HL-60/S4 treated with retinoic acid at 250 ng/mL for 4 days and 3 days (cell line): Measurements from ENCODE around the gene COL6A3.
"Not testable (repeated sequence)": the region's sequence is repeated elsewhere in the genome, so short reads cannot be mapped to it uniquely, and the experiment has no call there.

Experiments
- in situ Hi-C: fragments of 300-500 bp; cut with MboI; formaldehyde crosslinking; loops from 2 replicates; pipeline ENCODE4 v1.7.0; 2022; ENCODE audit warnings: low sequenced_read_pairs

COL6A3 gene

GRCh38 chr2:237383991-237384671 is 29.8 kb downstream of the COL6A3 start:
- in situ Hi-C loops: no loop called here

DNA sequence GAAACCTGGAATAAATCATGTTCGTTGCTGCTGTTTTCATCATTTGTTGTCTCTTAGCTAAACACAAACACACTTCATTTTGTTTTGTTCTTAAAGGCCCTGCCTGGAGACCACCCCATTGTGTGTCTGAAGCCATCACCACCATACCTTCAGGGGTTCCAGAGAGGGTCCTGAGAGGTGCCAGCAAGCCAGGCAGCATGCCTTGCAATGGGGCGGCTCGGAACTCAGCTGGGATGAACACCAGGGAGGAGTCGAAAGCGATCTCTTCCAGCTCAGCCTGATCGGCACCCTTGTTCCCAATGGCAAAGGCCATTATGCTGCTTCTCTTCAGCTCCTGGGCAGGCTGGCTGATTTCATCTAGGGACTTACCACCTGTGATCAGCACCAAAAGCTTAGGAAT is 33.2 kb downstream of the COL6A3 start:
- in situ Hi-C loops: no loop called here

DNA sequence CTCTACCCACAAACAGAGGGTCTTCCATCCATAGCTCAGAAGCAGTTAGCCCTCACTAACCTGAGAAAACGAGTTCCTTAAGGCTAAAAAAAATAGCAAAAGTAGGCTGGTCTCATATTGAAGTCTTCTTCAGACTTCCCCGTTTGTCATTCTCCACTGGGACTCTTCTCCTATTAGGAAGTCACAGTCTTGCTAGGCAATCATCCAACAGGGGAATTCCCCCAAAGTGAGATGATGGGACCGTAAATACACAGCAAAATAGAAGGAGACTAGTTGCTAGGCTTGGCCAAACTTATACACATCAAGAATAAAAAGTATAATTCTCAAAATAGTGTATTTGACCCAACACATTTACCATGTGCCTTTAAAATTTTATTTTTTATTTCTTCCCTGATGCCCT is 34.3 kb downstream of the COL6A3 start:
- in situ Hi-C loops: no loop called here

- in situ Hi-C loops: no loop called here
These were observed 35.3 kb downstream of the COL6A3 start for GRCh38 chr2:237378650-237379049.

DNA sequence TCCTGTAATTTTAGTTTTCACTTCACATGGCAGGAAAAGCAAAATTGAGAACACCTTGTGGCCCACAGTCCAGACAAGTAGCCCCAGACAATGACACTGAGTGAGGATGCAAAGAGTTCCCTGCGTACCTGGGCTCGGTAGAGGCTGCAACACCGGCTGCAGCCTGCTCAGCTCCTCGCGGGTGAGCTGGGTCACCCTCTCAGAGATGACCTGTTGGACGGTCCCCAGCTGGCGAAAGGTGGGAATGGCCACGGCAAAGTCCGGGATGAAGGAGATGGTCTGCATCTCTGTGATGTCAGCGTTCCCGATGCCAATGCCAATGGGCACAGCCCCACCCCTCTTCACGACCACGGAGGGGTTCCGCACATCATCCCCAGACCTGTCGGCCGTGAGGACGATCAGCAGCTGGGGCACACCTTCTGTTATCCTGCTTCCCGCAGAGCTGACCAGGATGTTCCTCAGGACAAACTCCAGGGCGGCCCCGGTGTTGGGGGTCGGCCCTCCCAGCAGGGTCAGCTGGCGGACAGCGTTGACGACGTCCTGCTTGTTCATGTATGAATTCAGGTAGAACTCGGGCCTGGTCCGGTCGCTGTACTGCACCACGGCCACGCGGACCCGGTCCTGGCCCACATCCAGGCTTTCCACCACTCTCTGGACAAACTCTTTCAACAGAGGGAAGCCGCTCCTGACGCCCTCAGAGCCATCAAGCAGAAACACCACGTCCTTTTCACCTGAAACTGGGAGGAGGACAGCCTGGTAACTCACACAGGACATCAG is 39.5 kb downstream of the COL6A3 start:
- in situ Hi-C loops: no loop called here

- in situ Hi-C loops: no loop called here
These were observed 42.1 kb downstream of the COL6A3 start for GRCh38 chr2:237371856-237372255.

DNA sequence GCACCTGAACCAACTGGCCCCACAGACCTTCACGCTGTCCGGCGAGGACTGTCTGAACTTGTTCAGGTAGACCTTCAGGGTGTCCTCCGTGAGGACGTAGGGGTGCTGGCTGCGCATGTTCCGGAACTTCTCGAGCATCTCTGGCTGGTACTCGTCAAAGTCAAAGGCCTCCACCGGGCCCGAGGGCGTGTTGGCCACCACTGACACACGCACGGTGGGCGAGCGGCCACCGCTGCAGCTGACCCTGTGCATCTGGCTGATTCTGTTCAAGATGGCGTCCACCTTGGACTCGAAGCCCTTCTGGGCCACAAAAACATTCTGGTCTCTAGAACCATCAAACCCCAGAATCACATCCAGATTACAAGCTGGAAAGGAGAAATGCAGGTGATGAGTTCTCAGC is 48.3 kb downstream of the COL6A3 start:
- in situ Hi-C loops: no loop called here

DNA sequence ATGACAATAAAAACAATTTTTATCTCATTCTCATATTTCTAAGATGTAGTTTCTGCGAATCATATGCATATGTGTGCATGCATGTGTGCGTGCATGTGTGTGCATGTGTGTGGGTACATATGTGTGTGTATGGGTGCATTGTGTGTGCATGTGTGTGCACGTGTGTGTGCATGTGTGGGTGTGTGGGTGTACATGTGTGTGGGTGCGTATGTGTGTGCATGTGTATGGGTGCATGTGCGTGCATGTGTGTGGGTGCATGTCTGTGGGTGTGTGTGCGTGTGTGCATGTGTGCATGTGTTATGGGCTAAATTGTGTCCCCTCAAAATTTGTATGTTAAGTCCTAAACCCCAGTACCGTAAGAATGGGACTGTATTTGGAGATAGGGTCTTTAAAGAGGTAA is 49.3 kb downstream of the COL6A3 start:
- in situ Hi-C loops: no loop called here

DNA sequence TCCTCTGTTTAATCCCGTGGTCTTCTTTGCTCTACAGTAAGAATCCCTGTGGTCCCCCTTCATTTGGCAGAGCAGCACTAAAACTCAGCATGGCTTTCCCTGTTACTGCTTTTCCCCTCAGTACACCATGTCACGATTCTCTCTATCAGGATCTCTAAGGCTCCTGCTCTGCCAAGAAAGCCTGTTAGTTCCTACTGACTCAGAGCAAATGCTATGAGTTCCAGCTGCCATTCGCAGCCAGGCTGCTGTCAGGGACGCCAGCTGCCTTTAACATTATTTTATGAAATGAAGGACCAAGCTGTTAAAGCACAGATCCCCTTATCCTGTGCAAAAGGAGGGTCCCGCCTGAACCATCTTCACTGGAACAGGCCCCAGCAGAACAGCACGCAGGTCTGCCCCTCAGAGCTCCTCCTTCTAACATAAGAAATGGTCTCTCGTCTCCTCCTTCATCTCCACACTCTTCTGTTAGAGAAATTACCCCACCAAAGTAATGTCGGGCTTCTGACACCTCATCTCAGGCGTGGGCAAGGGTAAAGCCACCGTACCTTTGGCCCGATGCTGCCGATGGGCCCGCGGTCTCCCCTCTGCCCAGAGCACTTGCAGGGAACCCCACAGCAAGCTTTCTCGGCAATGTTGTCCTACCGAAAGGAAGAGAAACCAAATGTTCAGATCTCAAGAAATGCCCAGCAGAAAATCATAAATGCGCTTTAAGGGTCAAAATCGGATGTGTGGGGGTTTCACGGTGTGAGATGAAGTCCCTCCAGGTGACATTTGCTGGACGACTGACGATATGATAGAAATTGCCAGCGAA is 52.6 kb downstream of the COL6A3 start:
- in situ Hi-C loops: no loop called here

DNA sequence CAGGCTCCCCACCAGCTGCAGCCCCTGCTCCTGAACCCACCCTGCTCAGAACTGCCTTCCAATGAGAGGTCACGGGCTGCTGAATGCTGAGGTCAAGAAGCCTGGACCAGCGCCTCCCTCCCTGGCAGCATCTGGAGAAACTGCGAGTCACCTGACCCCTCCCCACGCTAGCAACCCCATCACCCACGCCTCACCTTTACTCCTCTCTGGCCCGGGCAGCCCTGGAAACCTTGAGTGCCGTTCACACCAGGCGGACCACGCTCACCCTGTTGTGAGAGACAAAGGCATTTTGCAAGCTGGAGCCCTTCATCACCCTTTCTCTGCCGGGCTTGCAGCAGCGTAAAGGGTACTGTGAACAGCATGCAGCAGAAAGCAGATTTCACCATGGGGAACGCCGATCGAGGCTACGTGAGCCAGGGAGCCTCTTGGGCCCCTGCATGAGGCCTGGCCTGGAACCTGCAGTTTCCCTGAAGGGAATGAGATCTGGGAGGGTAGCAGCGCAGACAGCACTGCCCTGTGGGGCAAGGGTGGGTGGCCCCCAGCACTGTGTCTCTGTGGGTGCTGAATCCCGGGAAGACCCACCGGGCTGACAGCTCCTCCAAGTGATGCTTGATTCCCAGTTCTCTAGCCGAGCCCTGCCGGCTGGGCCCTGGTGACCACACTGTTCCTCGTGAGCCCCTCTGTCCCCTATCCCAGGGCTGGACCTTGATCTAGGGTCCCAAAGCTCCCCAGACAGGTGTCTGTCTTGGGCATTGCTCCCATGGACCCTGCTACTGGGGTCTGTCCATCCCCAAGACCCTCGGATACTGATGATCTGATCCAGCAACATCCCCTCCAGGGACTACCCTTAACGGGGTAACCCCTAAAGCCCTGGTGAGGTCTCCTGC is 53.8 kb downstream of the COL6A3 start:
- in situ Hi-C loops: no loop called here

GRCh38 chr2:237359518-237359840 is 54.5 kb downstream of the COL6A3 start:
- in situ Hi-C loops: no loop called here

- in situ Hi-C loops: no loop called here
These were observed 55.0 kb downstream of the COL6A3 start for GRCh38 chr2:237358721-237359517.

GRCh38 chr2:237355701-237356100 is 58.3 kb downstream of the COL6A3 start:
- in situ Hi-C loops: no loop called here

DNA sequence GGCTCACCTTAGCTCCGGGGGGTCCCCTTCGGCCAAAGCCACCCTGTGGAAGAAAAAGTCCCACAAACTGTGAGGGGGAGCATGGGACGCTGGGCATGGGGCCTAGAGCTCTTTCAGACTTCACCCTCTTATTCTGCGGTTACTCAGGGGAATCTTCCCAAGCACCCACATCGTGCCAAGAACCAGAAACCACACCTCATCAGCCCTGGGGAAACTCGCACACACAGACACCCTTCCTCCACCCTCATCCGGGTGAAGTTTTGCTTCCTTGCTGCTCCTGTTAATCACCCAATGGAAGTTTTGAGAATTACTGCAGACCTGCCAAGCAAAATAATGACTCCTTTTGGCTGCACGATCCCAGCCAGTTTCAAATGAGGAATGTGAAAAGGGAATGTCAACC is 59.1 kb downstream of the COL6A3 start:
- in situ Hi-C loops: no loop called here

DNA sequence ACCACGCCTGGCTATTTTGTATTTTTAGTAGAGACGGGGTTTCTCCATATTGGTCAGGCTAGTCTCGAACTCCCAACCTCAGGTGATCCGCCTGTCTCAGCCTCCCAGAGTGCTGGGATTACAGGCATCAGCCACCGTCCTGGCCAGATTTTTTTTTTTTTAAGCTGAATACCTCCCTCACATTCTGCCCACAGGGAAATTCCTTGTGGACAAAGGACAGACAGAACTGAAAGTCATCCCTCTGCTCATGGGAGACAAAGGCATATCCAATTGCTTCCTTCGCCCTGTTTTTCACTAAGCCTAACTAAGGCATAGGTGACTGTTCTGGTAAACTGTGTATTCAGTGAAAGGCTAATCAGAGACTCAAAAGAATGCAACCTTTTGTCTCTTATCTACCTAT is 59.8 kb downstream of the COL6A3 start:
- in situ Hi-C loops: not testable (repeated sequence)

- in situ Hi-C loops: no loop called here
These were observed 60.7 kb downstream of the COL6A3 start for GRCh38 chr2:237353215-237353614.

DNA sequence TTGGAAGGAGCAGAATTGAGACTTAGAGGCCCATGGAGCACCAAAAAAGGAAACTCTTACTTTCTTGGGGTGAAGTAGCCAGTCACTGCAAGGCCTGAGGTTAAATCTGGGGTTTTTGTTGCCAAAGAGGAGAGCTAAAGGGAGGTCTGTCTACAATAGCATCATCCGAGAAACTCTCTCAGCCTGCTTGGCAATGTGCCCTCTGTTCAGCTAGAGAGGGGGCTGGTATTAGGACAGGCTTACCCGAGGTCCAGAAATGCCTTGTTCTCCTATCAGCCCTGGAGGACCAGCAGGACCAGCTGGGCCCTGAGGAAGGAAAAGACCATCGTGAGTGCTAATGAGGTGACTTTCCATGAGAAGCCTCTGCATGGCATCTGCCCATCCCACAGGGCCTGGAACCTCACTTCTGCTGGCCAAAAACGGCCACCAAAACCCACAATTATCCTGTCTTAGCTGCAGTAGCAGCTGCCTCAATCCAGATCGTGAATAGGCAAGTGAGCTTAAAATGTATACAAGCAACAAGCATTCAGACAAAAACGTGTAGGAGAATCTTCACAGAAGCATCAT is 61.6 kb downstream of the COL6A3 start:
- in situ Hi-C loops: no loop called here

DNA sequence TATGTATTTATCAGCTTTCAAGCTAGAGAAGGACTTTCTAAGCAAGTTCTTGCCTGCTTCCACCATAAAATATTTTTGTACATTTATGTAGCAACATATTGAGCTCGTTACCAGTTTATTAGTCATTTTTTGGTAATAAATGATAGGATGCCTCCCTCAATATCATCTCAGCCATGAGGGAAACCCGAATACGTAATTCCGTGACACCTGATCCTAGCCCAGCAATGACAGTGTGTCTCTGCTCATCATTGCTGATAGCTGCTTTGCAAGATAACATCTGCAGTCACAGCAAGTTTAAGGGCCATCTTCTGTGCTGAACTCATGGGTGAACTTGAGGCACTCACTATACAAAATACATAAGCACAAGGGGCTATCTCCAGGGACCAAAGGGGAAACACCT is 62.2 kb downstream of the COL6A3 start:
- in situ Hi-C loops: no loop called here

- in situ Hi-C loops: no loop called here
These were observed 62.9 kb downstream of the COL6A3 start for GRCh38 chr2:237351046-237351445.

DNA sequence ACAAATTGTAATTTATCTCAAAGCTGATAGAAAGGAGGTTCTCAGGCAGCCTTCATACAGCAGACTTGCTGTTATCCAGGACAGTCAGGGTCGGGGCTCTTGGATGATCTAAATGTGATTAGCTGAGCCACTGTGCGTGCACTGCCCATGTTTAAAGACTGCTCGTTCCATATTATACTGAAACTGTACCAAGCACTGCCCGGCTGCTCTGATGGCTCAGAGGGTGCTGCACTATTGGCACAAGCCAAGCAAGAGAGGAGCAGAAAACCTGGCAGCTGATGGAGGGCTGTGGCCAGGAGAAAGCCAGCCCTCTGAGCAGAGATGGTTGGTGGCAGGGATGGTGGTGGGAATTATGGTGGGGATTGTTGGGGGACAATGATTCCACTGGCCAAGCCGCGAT is 63.4 kb downstream of the COL6A3 start:
- in situ Hi-C loops: no loop called here
